WTC11 (cell line): ENCODE measurements around the gene DNM3. TPM values are rescaled to one million over a fixed set of nuclear protein-coding genes. Genes with fewer than 3 reads are reported as not detected.

Experiments
- ATAC-seq: fragments of 200-7000 bp; cut with Tn5 transposase; 2 replicates; pipeline ENCODE4 v1.10.0; 2021; ENCODE audit warnings: mild to moderate bottlenecking, moderate library complexity
- CTCF ChIA-PET: fragments of 300-600 bp; sonication (Branson Sonifier 250); formaldehyde crosslinking; loops from one replicate; lab custom pipeline; 2021; ENCODE audit warnings: antibody characterized with exemption; lab: Charles Lee
- POLR2A ChIA-PET: fragments of 350-600 bp; sonication (Branson Sonifier 250); formaldehyde crosslinking; loops from one replicate; lab custom pipeline; 2021; ENCODE audit warnings: antibody characterized with exemption; lab: Charles Lee
- DNase-seq: peaks from one replicate; pipeline ENCODE4 v3.0.0; 2021; ENCODE audit warnings: low spot score
- H3K27ac Mint-ChIP-seq: 2 replicates; pipeline ENCODE4 v1.8.0; 2021; ENCODE audit warnings: mixed read lengths
- H3K27me3 Mint-ChIP-seq: 2 replicates; pipeline ENCODE4 v1.8.0; 2021; ENCODE audit warnings: low read depth, mild to moderate bottlenecking, moderate library complexity, mixed read lengths
- H3K36me3 Mint-ChIP-seq: 2 replicates; pipeline ENCODE4 v1.8.0; 2021; ENCODE audit warnings: mixed read lengths
- H3K4me1 Mint-ChIP-seq: 2 replicates; pipeline ENCODE4 v1.8.0; 2022; ENCODE audit warnings: mixed read lengths
- H3K4me3 Mint-ChIP-seq: 2 replicates; pipeline ENCODE4 v1.8.0; 2021; ENCODE audit warnings: mild to moderate bottlenecking, moderate library complexity, mixed read lengths
- H3K9me3 Mint-ChIP-seq: 2 replicates; pipeline ENCODE4 v1.8.0; 2021; ENCODE audit warnings: mixed read lengths
- FOXJ3 ChIP-seq: sonication (generic); formaldehyde crosslinking; IDR thresholded peaks from 2 replicates; pipeline ENCODE4 v1.9.0; 2021; ENCODE audit warnings: missing genetic modification reagents, mild to moderate bottlenecking, borderline replicate concordance
- GRHL2 ChIP-seq: fragments of 250-450 bp; sonication (Bioruptor Pico); IDR thresholded peaks from 2 replicates; pipeline ENCODE4 v1.8.0; 2022; ENCODE audit warnings: mild to moderate bottlenecking, moderate library complexity; ENCODE audit not compliant: insufficient replicate concordance, severe bottlenecking
- GTF2I ChIP-seq: fragments of 250-450 bp; sonication (Bioruptor Pico); conservative IDR thresholded peaks from 2 replicates; pipeline ENCODE4 v1.4.0; 2021; ENCODE audit warnings: mild to moderate bottlenecking
- NR1H2 ChIP-seq: sonication (generic); formaldehyde crosslinking; IDR thresholded peaks from 2 replicates; pipeline ENCODE4 v1.9.0; 2021; ENCODE audit warnings: mild to moderate bottlenecking, moderate library complexity, missing genetic modification reagents
- NR3C1 ChIP-seq: sonication (generic); formaldehyde crosslinking; conservative IDR thresholded peaks from 2 replicates; pipeline ENCODE4 v1.8.1; 2023; ENCODE audit warnings: low read depth, mild to moderate bottlenecking, missing genetic modification reagents
- SMAD3 ChIP-seq: sonication (generic); formaldehyde crosslinking; IDR thresholded peaks from 2 replicates; pipeline ENCODE4 v1.8.0; 2022; ENCODE audit warnings: missing genetic modification reagents, mild to moderate bottlenecking, borderline replicate concordance
- SOX15 ChIP-seq: fragments of 250-450 bp; sonication (Bioruptor Pico); IDR thresholded peaks from 2 replicates; pipeline ENCODE4 v1.9.0; 2021; ENCODE audit warnings: mild to moderate bottlenecking
- TEAD4 ChIP-seq: sonication (generic); formaldehyde crosslinking; IDR thresholded peaks from 2 replicates; pipeline ENCODE4 v1.8.0; 2022; ENCODE audit warnings: mild to moderate bottlenecking, missing genetic modification reagents
- ZNF121 ChIP-seq: sonication (generic); formaldehyde crosslinking; IDR thresholded peaks from 2 replicates; pipeline ENCODE4 v1.8.0; 2023; ENCODE audit warnings: missing genetic modification reagents
- ZNF219 ChIP-seq: sonication (generic); formaldehyde crosslinking; IDR thresholded peaks from 2 replicates; pipeline ENCODE4 v1.8.0; 2023; ENCODE audit warnings: missing genetic modification reagents, mild to moderate bottlenecking, borderline replicate concordance
- total RNA-seq: library from RNA; stranded (reverse); gene quantifications from 3 replicates; pipeline ENCODE4 v1.2.3, GENCODE V29; 2021
- TF ChIP-seq, protein P1 (sequence below): fragments of 250-450 bp; sonication (Bioruptor Pico); IDR thresholded peaks from 2 replicates; pipeline ENCODE4 v1.9.0; 2021; ENCODE audit warnings: moderate library complexity, mild to moderate bottlenecking, inconsistent platforms, borderline replicate concordance
- TF ChIP-seq, protein P2 (sequence below): sonication (generic); formaldehyde crosslinking; IDR thresholded peaks from 2 replicates; pipeline ENCODE4 v1.8.0; 2023; ENCODE audit warnings: missing genetic modification reagents
- TF ChIP-seq, protein P3 (sequence below): sonication (generic); formaldehyde crosslinking; IDR thresholded peaks from 2 replicates; pipeline ENCODE4 v1.8.1; 2022; ENCODE audit warnings: mild to moderate bottlenecking, missing genetic modification reagents, moderate library complexity, borderline replicate concordance
- TF ChIP-seq, protein P4 (sequence below): sonication (generic); formaldehyde crosslinking; conservative IDR thresholded peaks from 2 replicates; pipeline ENCODE4 v1.8.1; 2022; ENCODE audit warnings: mild to moderate bottlenecking, missing genetic modification reagents
- TF ChIP-seq, protein P5 (sequence below): sonication (generic); formaldehyde crosslinking; IDR thresholded peaks from 2 replicates; pipeline ENCODE4 v1.8.0; 2023; ENCODE audit warnings: mild to moderate bottlenecking, missing genetic modification reagents
- TF ChIP-seq, protein P6 (sequence below): sonication (generic); formaldehyde crosslinking; IDR thresholded peaks from 2 replicates; pipeline ENCODE4 v1.8.0; 2022; ENCODE audit warnings: mild to moderate bottlenecking, missing genetic modification reagents
- TF ChIP-seq, protein P7 (sequence below): fragments of 250-450 bp; sonication (Bioruptor Pico); IDR thresholded peaks from 2 replicates; pipeline ENCODE4 v2.1.2; 2022; ENCODE audit warnings: mild to moderate bottlenecking, moderate library complexity

The DNM3 gene
- total RNA-seq, 1 experiment from 2014 or later, result 1.9 TPM

DNA sequence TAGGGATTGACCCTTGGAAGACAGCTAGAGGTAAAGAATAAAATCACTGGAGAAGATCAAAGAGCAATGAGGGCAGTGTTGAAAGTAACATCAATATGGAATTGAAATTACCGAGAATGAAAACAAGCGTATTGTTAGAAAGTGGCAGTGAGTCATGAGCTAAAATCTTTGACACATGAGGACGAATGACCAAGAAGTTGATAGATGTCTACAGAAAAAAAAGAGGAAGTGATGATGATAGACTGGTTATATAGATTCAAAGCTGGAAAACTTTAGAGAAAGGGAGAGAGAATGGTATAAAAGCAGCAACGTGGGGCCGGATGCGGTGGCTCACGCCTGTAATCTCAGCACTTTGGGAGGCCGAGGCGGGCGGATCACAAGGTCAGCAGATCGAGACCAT is 12.5 kb upstream of the DNM3 start:
- ATAC-seq, result no peak
- no peak overlapping the region for H3K4me3 Mint-ChIP-seq
- no peaks in the 10 kb centered on the region for H3K4me1 Mint-ChIP-seq
- H3K27me3 Mint-ChIP-seq, result no peaks in the 10 kb centered on the region
- CTCF ChIA-PET, result interaction anchor here (0.8 kb wide), 1 partner anchor 26 kb away, joined by 3 read pairs; no protein-coding TSS in a partner anchor
- POLR2A ChIA-PET, result no interaction called here
- peaks cover 35% of the 10 kb centered on the region for H3K36me3 Mint-ChIP-seq
- TF ChIP-seq, protein P1, sequence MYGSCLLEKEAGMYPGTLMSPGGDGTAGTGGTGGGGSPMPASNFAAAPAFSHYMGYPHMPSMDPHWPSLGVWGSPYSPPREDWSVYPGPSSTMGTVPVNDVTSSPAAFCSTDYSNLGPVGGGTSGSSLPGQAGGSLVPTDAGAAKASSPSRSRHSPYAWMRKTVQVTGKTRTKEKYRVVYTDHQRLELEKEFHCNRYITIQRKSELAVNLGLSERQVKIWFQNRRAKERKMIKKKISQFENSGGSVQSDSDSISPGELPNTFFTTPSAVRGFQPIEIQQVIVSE, result no peak
- no peak for TF ChIP-seq GTF2I (CRISPR knock-in tag)
- TF ChIP-seq SOX15, result no peak
- TF ChIP-seq TEAD4 (CRISPR knock-in tag), result no peak
- no peak for TF ChIP-seq SMAD3 (CRISPR knock-in tag)
- no peak for TF ChIP-seq FOXJ3 (CRISPR knock-in tag)
- TF ChIP-seq, protein P2, sequence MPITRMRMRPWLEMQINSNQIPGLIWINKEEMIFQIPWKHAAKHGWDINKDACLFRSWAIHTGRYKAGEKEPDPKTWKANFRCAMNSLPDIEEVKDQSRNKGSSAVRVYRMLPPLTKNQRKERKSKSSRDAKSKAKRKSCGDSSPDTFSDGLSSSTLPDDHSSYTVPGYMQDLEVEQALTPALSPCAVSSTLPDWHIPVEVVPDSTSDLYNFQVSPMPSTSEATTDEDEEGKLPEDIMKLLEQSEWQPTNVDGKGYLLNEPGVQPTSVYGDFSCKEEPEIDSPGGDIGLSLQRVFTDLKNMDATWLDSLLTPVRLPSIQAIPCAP (CRISPR knock-in tag), result no peak
- TF ChIP-seq, protein P3, sequence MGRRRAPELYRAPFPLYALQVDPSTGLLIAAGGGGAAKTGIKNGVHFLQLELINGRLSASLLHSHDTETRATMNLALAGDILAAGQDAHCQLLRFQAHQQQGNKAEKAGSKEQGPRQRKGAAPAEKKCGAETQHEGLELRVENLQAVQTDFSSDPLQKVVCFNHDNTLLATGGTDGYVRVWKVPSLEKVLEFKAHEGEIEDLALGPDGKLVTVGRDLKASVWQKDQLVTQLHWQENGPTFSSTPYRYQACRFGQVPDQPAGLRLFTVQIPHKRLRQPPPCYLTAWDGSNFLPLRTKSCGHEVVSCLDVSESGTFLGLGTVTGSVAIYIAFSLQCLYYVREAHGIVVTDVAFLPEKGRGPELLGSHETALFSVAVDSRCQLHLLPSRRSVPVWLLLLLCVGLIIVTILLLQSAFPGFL (CRISPR knock-in tag), result no peak
- TF ChIP-seq, protein P4, sequence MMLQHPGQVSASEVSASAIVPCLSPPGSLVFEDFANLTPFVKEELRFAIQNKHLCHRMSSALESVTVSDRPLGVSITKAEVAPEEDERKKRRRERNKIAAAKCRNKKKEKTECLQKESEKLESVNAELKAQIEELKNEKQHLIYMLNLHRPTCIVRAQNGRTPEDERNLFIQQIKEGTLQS (CRISPR knock-in tag), result no peak
- no peak for TF ChIP-seq ZNF219 (CRISPR knock-in tag)
- TF ChIP-seq, protein P5, sequence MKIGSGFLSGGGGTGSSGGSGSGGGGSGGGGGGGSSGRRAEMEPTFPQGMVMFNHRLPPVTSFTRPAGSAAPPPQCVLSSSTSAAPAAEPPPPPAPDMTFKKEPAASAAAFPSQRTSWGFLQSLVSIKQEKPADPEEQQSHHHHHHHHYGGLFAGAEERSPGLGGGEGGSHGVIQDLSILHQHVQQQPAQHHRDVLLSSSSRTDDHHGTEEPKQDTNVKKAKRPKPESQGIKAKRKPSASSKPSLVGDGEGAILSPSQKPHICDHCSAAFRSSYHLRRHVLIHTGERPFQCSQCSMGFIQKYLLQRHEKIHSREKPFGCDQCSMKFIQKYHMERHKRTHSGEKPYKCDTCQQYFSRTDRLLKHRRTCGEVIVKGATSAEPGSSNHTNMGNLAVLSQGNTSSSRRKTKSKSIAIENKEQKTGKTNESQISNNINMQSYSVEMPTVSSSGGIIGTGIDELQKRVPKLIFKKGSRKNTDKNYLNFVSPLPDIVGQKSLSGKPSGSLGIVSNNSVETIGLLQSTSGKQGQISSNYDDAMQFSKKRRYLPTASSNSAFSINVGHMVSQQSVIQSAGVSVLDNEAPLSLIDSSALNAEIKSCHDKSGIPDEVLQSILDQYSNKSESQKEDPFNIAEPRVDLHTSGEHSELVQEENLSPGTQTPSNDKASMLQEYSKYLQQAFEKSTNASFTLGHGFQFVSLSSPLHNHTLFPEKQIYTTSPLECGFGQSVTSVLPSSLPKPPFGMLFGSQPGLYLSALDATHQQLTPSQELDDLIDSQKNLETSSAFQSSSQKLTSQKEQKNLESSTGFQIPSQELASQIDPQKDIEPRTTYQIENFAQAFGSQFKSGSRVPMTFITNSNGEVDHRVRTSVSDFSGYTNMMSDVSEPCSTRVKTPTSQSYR, result no peak
- TF ChIP-seq, protein P6, sequence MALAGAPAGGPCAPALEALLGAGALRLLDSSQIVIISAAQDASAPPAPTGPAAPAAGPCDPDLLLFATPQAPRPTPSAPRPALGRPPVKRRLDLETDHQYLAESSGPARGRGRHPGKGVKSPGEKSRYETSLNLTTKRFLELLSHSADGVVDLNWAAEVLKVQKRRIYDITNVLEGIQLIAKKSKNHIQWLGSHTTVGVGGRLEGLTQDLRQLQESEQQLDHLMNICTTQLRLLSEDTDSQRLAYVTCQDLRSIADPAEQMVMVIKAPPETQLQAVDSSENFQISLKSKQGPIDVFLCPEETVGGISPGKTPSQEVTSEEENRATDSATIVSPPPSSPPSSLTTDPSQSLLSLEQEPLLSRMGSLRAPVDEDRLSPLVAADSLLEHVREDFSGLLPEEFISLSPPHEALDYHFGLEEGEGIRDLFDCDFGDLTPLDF, result no peak
- TF ChIP-seq NR3C1 (CRISPR knock-in tag), result no peak
- TF ChIP-seq, all 79 proteins: peak for 0
- Mint-ChIP-seq H3K27ac (no peak overlapping the region), H3K9me3 (peaks cover 46% of the 10 kb centered on the region)
- DNase-seq, result no peak

DNA sequence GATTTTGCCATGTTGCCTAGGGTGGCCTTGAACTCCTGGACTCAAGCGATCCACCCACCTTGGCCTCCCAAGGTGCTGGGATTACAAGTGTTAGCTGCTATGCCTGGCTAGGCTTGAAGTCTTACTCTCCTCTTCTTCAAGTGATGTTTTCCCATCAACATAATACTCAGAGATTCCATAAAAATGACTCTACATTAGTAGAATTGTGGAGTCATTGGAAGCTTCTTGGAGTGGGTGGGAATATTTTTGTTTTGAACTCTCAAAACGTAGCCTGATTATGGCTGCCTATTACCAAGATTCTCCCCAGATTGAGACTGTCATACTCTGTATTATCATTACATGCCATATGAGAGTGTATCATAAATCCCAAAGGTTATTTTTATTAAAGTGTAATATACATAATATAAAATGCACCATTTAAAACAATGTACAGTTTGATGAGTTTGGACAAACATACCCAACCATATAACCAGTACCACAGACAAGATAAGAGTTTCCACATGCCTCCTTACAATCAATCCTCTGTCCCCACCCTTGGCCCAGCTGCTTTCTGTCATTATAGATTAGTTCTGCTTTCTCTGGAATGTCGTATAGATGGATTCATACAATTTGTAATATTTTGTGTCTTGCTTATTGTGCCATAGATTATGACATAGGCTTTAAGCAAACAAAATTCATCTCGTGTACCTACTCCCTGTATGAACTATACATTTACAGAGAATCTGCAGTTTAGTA is 8.0 kb upstream of the DNM3 start:
- CTCF ChIA-PET, result no interaction called here
- H3K36me3 Mint-ChIP-seq, result peaks cover 3% of the 10 kb centered on the region
- no peak for DNase-seq

More for the DNA sequence above, 8.0 kb upstream of the DNM3 start:
- H3K27me3 Mint-ChIP-seq, result no peaks in the 10 kb centered on the region; the same call in 1 of the 2 replicates
- TF ChIP-seq SMAD3 (CRISPR knock-in tag), result no peak
- no peak for TF ChIP-seq GRHL2 (CRISPR knock-in tag)
- TF ChIP-seq, protein P5, result no peak
- TF ChIP-seq, protein P7, sequence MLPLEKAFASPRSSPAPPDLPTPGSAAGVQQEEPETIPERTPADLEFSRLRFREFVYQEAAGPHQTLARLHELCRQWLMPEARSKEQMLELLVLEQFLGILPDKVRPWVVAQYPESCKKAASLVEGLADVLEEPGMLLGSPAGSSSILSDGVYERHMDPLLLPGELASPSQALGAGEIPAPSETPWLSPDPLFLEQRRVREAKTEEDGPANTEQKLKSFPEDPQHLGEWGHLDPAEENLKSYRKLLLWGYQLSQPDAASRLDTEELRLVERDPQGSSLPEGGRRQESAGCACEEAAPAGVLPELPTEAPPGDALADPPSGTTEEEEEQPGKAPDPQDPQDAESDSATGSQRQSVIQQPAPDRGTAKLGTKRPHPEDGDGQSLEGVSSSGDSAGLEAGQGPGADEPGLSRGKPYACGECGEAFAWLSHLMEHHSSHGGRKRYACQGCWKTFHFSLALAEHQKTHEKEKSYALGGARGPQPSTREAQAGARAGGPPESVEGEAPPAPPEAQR, result no peak
- TF ChIP-seq ZNF121 (CRISPR knock-in tag), result no peak
- TF ChIP-seq NR1H2 (CRISPR knock-in tag), result no peak
- H3K27ac Mint-ChIP-seq, result no peak overlapping the region
- H3K4me3 Mint-ChIP-seq, result no peak overlapping the region
- POLR2A ChIA-PET, result no interaction called here
- no peaks in the 10 kb centered on the region for H3K4me1 Mint-ChIP-seq
- H3K9me3 Mint-ChIP-seq, result peaks cover 10% of the 10 kb centered on the region
- no peak for ATAC-seq
